GM12872 (cell line): ENCODE measurements around the gene RCE1.

Experiments
- TF ChIP-seq, protein P1 (sequence below): IDR thresholded peaks from 3 replicates; pipeline ENCODE4 v1.5.1; 2011; ENCODE audit warnings: low read depth, mild to moderate bottlenecking, low read length, moderate library complexity; ENCODE audit not compliant: insufficient read depth

Gene RCE1, protein sequence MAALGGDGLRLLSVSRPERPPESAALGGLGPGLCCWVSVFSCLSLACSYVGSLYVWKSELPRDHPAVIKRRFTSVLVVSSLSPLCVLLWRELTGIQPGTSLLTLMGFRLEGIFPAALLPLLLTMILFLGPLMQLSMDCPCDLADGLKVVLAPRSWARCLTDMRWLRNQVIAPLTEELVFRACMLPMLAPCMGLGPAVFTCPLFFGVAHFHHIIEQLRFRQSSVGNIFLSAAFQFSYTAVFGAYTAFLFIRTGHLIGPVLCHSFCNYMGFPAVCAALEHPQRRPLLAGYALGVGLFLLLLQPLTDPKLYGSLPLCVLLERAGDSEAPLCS

DNA sequence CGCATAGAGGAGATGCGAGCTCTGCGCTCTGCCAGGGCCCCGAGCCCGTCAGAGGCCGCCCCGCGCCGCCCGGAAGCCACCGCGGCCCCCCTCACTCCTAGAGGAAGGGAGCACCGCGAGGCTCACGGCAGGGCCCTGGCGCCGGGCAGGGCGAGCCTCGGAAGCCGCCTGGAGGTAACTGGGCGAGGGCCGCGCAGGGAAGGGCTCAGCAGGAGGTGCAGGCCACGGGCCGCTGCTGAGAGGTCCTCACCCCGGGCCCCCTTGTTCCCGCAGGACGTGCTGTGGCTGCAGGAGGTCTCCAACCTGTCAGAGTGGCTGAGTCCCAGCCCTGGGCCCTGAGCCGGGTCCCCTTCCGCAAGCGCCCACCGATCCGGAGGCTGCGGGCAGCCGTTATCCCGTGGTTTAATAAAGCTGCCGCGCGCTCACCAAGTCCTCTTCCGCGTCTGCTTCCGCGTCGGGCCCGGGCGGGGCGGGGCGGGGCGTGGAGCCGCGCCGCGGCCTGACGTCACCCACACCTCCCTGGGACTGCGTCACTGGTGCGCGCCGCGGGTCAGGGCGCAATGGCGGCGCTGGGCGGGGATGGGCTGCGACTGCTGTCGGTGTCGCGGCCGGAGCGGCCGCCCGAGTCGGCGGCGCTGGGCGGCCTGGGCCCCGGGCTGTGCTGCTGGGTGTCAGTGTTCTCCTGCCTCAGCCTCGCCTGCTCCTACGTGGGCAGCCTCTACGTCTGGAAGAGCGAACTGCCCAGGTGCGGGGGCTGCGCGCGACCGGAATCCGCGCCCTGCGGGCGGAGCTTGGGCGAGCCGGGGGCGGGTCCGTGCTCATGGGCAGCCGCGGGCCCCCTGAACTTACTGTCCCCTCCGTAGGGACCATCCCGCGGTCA, at the start of gene RCE1:
TSS of gene RCE1 (plus strand) at position 546 of the 880 bp plus-strand sequence. CDS start at position 561, 15 bp downstream.
- TF ChIP-seq, protein P1, sequence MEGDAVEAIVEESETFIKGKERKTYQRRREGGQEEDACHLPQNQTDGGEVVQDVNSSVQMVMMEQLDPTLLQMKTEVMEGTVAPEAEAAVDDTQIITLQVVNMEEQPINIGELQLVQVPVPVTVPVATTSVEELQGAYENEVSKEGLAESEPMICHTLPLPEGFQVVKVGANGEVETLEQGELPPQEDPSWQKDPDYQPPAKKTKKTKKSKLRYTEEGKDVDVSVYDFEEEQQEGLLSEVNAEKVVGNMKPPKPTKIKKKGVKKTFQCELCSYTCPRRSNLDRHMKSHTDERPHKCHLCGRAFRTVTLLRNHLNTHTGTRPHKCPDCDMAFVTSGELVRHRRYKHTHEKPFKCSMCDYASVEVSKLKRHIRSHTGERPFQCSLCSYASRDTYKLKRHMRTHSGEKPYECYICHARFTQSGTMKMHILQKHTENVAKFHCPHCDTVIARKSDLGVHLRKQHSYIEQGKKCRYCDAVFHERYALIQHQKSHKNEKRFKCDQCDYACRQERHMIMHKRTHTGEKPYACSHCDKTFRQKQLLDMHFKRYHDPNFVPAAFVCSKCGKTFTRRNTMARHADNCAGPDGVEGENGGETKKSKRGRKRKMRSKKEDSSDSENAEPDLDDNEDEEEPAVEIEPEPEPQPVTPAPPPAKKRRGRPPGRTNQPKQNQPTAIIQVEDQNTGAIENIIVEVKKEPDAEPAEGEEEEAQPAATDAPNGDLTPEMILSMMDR = no peak

DNA sequence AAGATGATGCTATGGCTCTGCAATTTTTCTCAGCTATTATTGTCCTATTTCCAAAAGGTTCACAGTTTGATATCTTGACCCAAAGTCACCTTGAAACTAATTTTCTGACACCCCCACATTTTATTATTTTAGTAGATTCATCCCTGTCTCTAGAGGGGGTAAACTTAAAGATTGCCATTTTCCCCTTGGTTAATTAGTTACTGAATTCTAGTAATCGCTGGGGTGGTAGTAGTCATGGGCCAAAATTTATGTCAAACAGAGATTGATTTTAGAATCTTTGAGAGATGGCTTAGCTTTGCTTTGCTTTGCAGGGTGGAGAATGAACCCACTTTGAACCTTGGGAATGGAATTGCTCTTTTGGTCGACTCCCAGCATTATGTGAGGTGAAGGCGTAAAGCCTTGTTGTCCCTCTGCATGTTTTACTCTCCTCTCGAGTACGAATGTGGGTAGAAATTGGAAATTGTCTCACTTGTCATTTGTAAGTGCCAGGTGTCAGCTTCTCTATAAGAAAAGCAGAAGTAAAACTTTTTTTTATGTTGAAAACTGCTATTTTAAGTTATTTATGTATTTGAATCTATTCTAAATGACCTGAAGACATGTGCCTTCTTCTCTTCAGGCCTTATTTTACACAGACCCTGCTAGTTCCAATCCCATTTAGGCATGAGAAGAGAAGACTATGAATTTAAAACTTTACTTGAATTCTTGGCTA, 42.4 kb upstream of the RCE1 start:
- TF ChIP-seq, protein P1 = no peak

DNA sequence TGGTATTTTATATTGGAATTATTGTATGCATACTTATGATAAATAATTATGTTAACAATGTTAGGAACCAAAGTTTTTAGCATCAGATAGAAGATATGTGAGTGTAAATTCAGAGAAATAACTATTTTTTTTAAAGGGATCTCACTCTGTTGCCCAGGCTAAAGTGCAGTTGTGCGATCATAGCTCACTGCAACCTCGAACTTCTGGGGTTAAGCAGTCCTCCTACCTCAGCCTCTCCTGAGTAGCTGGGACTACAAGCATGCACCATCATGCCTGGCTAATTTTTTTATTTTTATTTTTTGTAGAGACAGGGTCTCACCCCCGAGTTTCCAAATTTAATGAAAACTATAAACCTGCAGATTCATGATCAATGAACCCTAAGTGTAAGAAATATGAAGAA, 33.6 kb upstream of the RCE1 start:
- TF ChIP-seq, protein P1 = no peak

DNA sequence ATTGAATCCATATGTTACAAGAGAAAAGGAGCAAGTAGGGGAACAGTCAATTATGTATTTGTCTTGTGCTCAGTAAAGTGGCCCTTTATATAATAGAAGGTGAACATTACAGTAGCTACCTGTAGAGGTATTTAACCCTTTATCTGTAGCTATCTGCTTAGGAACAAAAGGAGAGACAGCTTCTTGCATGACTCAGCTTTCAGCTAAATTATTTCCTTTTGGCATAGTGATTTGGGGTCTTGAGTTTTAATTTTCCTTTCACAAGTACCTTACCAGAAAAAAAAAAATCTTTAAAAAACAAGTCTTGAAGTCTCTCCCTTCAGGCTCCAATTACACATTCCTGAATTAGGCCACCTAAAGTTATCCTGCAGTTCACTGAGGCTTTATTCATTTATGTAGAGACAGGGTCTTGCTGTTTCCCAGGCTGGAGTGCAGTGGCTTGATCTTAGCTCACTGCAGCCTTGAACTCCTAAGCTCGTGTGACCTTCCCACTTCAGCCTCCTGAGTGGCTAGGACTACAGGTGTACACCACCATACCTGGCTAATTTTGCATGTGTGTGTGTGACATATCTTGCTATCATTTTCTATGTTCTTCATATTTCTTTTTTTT, 32.6 kb upstream of the RCE1 start:
- TF ChIP-seq, protein P1 = no peak

DNA sequence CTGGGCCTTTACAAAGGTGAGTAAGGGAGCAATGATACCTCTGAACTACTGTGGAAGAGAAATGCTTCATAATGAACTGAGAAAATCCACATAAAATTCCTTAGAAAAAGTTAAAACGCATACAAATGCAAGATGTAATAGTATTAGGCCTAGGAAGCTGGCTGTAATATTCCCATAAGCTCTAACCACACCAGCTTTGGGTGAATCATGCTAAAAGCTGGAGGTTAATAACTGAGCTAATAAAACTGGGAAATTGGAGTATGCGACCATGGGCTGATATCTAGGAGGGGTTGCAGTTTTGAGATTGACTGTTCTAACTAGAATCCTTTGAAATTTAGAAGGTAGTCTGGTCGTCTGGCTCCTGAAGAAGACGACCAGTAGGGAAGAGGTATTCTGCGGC, 28.6 kb upstream of the RCE1 start:
- TF ChIP-seq, protein P1 = no peak

DNA sequence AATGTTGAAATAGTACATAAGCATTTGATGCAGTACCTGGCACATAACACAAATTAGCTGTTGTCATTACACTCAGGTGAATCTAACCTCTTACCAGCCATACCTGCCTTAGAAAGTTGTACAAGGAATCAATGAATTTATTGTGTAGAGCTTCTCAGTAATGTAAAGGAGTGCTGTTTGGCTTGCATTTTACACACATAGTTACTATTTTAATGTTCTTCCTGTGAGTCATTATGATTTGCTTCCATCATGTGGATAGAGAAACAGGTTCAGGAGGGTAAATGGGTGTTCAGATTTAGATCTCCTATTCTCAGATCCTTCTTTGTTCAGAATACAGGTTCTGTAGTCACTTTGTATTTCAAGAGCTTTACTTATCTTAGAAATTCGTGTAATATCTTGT, 27.6 kb upstream of the RCE1 start:
- TF ChIP-seq, protein P1 = no peak
